ENCODE results near the gene DEPP1. TPM values are rescaled to one million over a fixed set of nuclear protein-coding genes. Genes with fewer than 3 reads are reported as not detected.
A peak's percentile ranks its signal among the peaks of the same experiment; 100 is the strongest.

DEPP1 gene
- polyA plus RNA-seq, 3 donors, result not detected

GRCh38 chr10:44927352-44927751 lies 51.3 kb downstream of the DEPP1 start:
- H3K4me2 ChIP-seq (replicated peaks; ENCODE audit: extremely low read depth, low read length, poor library complexity, severe bottlenecking), result no peak overlapping the region
- H3K36me3 ChIP-seq (replicated peaks in 1 of 2; ENCODE audit: control insufficient read depth in 1 of 2, insufficient read depth in 2 of 2, low read length in 2 of 2), result no peaks in the 10 kb centered on the region
- 54% methylated on average over 2 of the region's 2 CpGs for WGBS (ENCODE audit: insufficient coverage)
- H3K9ac ChIP-seq (ENCODE audit: insufficient read depth, low read length, poor library complexity, severe bottlenecking), result no peak overlapping the region
- no peaks in the 10 kb centered on the region for H3K27me3 ChIP-seq (ENCODE audit: control insufficient read depth in 2 of 2, insufficient read depth in 2 of 2, low read length in 2 of 2)
- no peaks in the 10 kb centered on the region for H3K4me1 Mint-ChIP-seq
- intact Hi-C loops (cut with micrococcal nuclease), result no loop called here
- H3K27ac Mint-ChIP-seq, result peak overlapping the region in 1 of 7 donors; percentile 13
- no peak overlapping the region for H3K4me3 Mint-ChIP-seq
- no peaks in the 10 kb centered on the region for H3K9me3 ChIP-seq (replicated peaks in 1 of 2; ENCODE audit: control insufficient read depth in 1 of 2, insufficient read depth in 1 of 2, low read length in 2 of 2)
- no peaks in the 10 kb centered on the region for H4K20me1 ChIP-seq (ENCODE audit: insufficient read depth, low read length)
- H3K9me3 Mint-ChIP-seq, result peaks cover 0 to 1% (median 0%) of the 10 kb centered on the region in 7 donors
- H3K27me3 Mint-ChIP-seq (ENCODE audit: low read depth in 3 of 3), result peaks cover 0 to 3% (median 0%) of the 10 kb centered on the region in 3 donors
- H3K27ac ChIP-seq (ENCODE audit: low read depth in 1 of 2, low read length in 2 of 2), result no peak overlapping the region
- peak overlapping the region; percentile 41 for H2AFZ ChIP-seq (ENCODE audit: insufficient read depth, low read depth, low read length, poor library complexity, severe bottlenecking)
- no peak overlapping the region for H3K4me3 ChIP-seq (replicated peaks in 1 of 3; ENCODE audit: low read depth in 2 of 3, low read length in 3 of 3)
- H3K4me1 ChIP-seq (ENCODE audit: control insufficient read depth in 1 of 2, insufficient read depth in 2 of 2, low read length in 2 of 2), result peaks cover 10 to 16% of the 10 kb centered on the region in 2 donors
- H3K36me3 Mint-ChIP-seq, result no peaks in the 10 kb centered on the region
- TF ChIP-seq, protein P1, sequence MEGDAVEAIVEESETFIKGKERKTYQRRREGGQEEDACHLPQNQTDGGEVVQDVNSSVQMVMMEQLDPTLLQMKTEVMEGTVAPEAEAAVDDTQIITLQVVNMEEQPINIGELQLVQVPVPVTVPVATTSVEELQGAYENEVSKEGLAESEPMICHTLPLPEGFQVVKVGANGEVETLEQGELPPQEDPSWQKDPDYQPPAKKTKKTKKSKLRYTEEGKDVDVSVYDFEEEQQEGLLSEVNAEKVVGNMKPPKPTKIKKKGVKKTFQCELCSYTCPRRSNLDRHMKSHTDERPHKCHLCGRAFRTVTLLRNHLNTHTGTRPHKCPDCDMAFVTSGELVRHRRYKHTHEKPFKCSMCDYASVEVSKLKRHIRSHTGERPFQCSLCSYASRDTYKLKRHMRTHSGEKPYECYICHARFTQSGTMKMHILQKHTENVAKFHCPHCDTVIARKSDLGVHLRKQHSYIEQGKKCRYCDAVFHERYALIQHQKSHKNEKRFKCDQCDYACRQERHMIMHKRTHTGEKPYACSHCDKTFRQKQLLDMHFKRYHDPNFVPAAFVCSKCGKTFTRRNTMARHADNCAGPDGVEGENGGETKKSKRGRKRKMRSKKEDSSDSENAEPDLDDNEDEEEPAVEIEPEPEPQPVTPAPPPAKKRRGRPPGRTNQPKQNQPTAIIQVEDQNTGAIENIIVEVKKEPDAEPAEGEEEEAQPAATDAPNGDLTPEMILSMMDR (IDR thresholded peaks at IDR 0.05), result no peak
- peak in 1 of 3 donors; percentile 59 for DNase-seq
- no peaks in the 10 kb centered on the region for H3K79me2 ChIP-seq (ENCODE audit: insufficient read depth, low read length)

GRCh38 chr10:44926751-44927351 lies 51.8 kb downstream of the DEPP1 start:
- Mint-ChIP-seq H3K36me3 (no peaks in the 10 kb centered on the region), H3K27me3 (ENCODE audit: low read depth in 3 of 3) (peaks cover 0 to 2% (median 0%) of the 10 kb centered on the region in 3 donors), H3K4me1 (no peaks in the 10 kb centered on the region), H3K4me3 (no peak overlapping the region), H3K9me3 (peaks cover 0 to 1% (median 0%) of the 10 kb centered on the region in 7 donors), H3K27ac (peak overlapping the region in 1 of 7 donors; percentile 13)
- 56% methylated on average over 4 of the region's 10 CpGs for WGBS (ENCODE audit: insufficient coverage)
- no peaks in the 10 kb centered on the region for H3K36me3 ChIP-seq (replicated peaks in 1 of 2; ENCODE audit: control insufficient read depth in 1 of 2, insufficient read depth in 2 of 2, low read length in 2 of 2)
- no peaks in the 10 kb centered on the region for H4K20me1 ChIP-seq (ENCODE audit: insufficient read depth, low read length)
- peaks cover 10 to 14% of the 10 kb centered on the region in 2 donors for H3K4me1 ChIP-seq (ENCODE audit: control insufficient read depth in 1 of 2, insufficient read depth in 2 of 2, low read length in 2 of 2)
- intact Hi-C loops (cut with micrococcal nuclease), result no loop called here
- H2AFZ ChIP-seq (ENCODE audit: insufficient read depth, low read depth, low read length, poor library complexity, severe bottlenecking), result peak overlapping the region; percentile 41
- DNase-seq, result no peak
- H3K27me3 ChIP-seq (ENCODE audit: control insufficient read depth in 2 of 2, insufficient read depth in 2 of 2, low read length in 2 of 2), result no peaks in the 10 kb centered on the region
- H3K9ac ChIP-seq (ENCODE audit: insufficient read depth, low read length, poor library complexity, severe bottlenecking), result no peak overlapping the region
- no peaks in the 10 kb centered on the region for H3K79me2 ChIP-seq (ENCODE audit: insufficient read depth, low read length)
- no peaks in the 10 kb centered on the region for H3K9me3 ChIP-seq (replicated peaks in 1 of 2; ENCODE audit: control insufficient read depth in 1 of 2, insufficient read depth in 1 of 2, low read length in 2 of 2)
- peak overlapping the region in 1 of 2 donors; percentile 5 for H3K27ac ChIP-seq (ENCODE audit: low read depth in 1 of 2, low read length in 2 of 2)
- H3K4me3 ChIP-seq (replicated peaks in 1 of 3; ENCODE audit: low read depth in 2 of 3, low read length in 3 of 3), result no peak overlapping the region
- H3K4me2 ChIP-seq (replicated peaks; ENCODE audit: extremely low read depth, low read length, poor library complexity, severe bottlenecking), result no peak overlapping the region
- TF ChIP-seq, protein P1 (IDR thresholded peaks at IDR 0.05), result no peak

Other genes starting within 250 kb of the DEPP1 start
- gene TMEM72, start 67.5 kb downstream of the DEPP1 start, polyA plus RNA-seq, result not detected
- gene RASSF4, start 19.0 kb downstream of the DEPP1 start, polyA plus RNA-seq, result 100 to 1,000 TPM; 117 to 290 (median 120) TPM
- 10 to 100 TPM in 2 of 3 donors, 1 to 10 TPM in 1; 4.1 to 14.6 (median 10.4) TPM for gene ZNF22, start 22.1 kb upstream of the DEPP1 start, polyA plus RNA-seq